K562 (cell line): Measurements from ENCODE around the gene COPS6. TPM values are rescaled to one million over a fixed set of nuclear protein-coding genes. Genes with fewer than 3 reads are reported as not detected.

ENCODE experiments used
- BCOR ChIP-seq: fragments of 450-650 bp; IDR thresholded peaks from 2 replicates; pipeline ENCODE4 v1.6.1; 2016
- BHLHE40 ChIP-seq: IDR thresholded peaks from 2 replicates; pipeline ENCODE4 v1.6.1; 2011; ENCODE audit warnings: low read length, improper control_type of control experiment
- CHD1 ChIP-seq: fragments of 200-600 bp; sonication (generic); IDR thresholded peaks from one replicate; pipeline ENCODE4 v1.6.1; 2012; ENCODE audit warnings: mild to moderate bottlenecking, moderate library complexity, low read length, inconsistent platforms
- NFIX ChIP-seq: fragments of 250-450 bp; sonication (Bioruptor Pico); IDR thresholded peaks from 2 replicates; pipeline ENCODE4 v1.4.0; 2020; ENCODE audit warnings: low read depth, mild to moderate bottlenecking, moderate library complexity
- SRF ChIP-seq, 2 experiments: fragments of 250-450, 450-650 bp in 1 of 2; sonication (Bioruptor Pico) in 1 of 2; sonication (generic) in 1 of 2; formaldehyde crosslinking; IDR thresholded peaks; 2 replicates each; pipeline versions ENCODE4 v1.5.0 to v1.5.1; 2020 to 2022; ENCODE audit warnings: mild to moderate bottlenecking in 1 of 2, missing genetic modification reagents in 1 of 2
- U2AF1 ChIP-seq: fragments of 200-400 bp; formaldehyde crosslinking; optimal IDR thresholded peaks from 2 replicates; pipeline ENCODE3; 2017; ENCODE audit warnings: mild to moderate bottlenecking, low read depth, low read length, moderate library complexity
- XRCC5 ChIP-seq: fragments of 200-400 bp; formaldehyde crosslinking; IDR thresholded peaks from 2 replicates; pipeline ENCODE4 v1.6.1; 2017; ENCODE audit warnings: low read depth, mild to moderate bottlenecking, low read length
- ZBTB7A ChIP-seq: IDR thresholded peaks from 2 replicates; pipeline ENCODE4 v1.6.1; 2011; ENCODE audit warnings: low read depth, mild to moderate bottlenecking, low read length, moderate library complexity, borderline replicate concordance; ENCODE audit not compliant: control insufficient read depth
- ZNF212 ChIP-seq: fragments of 450-650 bp; formaldehyde crosslinking; IDR thresholded peaks from 2 replicates; pipeline ENCODE4 v1.4.0; 2020; ENCODE audit warnings: mild to moderate bottlenecking
- polyA plus RNA-seq, 8 experiments: library from polyadenylated mRNA; depleted of rRNA in 4 of 8; stranded (reverse) in 5 of 8; unstranded in 3 of 8; fragments of >200 nt; fragmentation: Nextera tagmentation in 2 of 8; fragmentation: Illumina TruSeq in 1 of 8; extraction: Ambion mirVana in 2 of 8; extraction: Trizol in 1 of 8; gene quantifications; 2 replicates each; pipeline versions ENCODE4 v1.2.1 to v1.2.3, GENCODE V29; 2011 to 2014; ENCODE audit warnings: inconsistent platforms in 1 of 8, missing spikeins in 1 of 8
- total RNA-seq, 7 experiments: library from RNA; depleted of rRNA in 6 of 7; stranded (reverse); fragments of >200 nt in 6 of 7; fragmentation: Illumina TruSeq in 2 of 7; extraction: Trizol in 2 of 7; gene quantifications; 2 replicates each; pipeline versions ENCODE4 v1.2.1 to v1.2.3, GENCODE V29; 2011 to 2021; ENCODE audit warnings: low replicate concordance in 1 of 7
- TF ChIP-seq, protein P1 (sequence below): fragments of 250-450 bp; sonication (Bioruptor Pico); IDR thresholded peaks from 2 replicates; pipeline ENCODE4 v1.4.0; 2020; ENCODE audit warnings: mild to moderate bottlenecking, moderate library complexity, borderline replicate concordance
- TF ChIP-seq, protein P2 (sequence below), 3 experiments: fragments of 200-800 bp in 1 of 3; sonication (Bioruptor generic) in 1 of 3; sonication (generic) in 1 of 3; formaldehyde crosslinking in 1 of 3; IDR thresholded peaks; 2 replicates each; pipeline versions ENCODE4 v1.6.1 to v1.8.0; 2016 to 2022; ENCODE audit warnings: mild to moderate bottlenecking in 2 of 3, missing compliant biosample characterization in 2 of 3, missing genetic modification characterization in 2 of 3, missing genetic modification reagents in 1 of 3
- TF ChIP-seq, protein P3 (sequence below): fragments of 450-650 bp; formaldehyde crosslinking; IDR thresholded peaks from 2 replicates; pipeline ENCODE4 v1.4.0; 2020; ENCODE audit warnings: mild to moderate bottlenecking, moderate library complexity
- TF ChIP-seq, protein P4 (sequence below): fragments of 450-650 bp; formaldehyde crosslinking; IDR thresholded peaks from 2 replicates; pipeline ENCODE4 v1.4.0; 2022; ENCODE audit warnings: missing genetic modification characterization
- TF ChIP-seq, protein P5 (sequence below): sonication (generic); formaldehyde crosslinking; IDR thresholded peaks from 2 replicates; pipeline ENCODE4 v1.9.0; 2022; ENCODE audit warnings: mild to moderate bottlenecking, missing genetic modification reagents
- TF ChIP-seq, protein P6 (sequence below): fragments of 250-450 bp; sonication (Bioruptor Pico); IDR thresholded peaks from 2 replicates; pipeline ENCODE4 v1.8.0; 2021; ENCODE audit warnings: moderate library complexity, mild to moderate bottlenecking, inconsistent platforms

COPS6 gene
- total and polyA plus RNA-seq, 9 of the 15 experiments (the other 6 are each of a cell fraction or from before 2014, with no cell fraction given) = 63.0 to 331 (median 168) TPM

DNA sequence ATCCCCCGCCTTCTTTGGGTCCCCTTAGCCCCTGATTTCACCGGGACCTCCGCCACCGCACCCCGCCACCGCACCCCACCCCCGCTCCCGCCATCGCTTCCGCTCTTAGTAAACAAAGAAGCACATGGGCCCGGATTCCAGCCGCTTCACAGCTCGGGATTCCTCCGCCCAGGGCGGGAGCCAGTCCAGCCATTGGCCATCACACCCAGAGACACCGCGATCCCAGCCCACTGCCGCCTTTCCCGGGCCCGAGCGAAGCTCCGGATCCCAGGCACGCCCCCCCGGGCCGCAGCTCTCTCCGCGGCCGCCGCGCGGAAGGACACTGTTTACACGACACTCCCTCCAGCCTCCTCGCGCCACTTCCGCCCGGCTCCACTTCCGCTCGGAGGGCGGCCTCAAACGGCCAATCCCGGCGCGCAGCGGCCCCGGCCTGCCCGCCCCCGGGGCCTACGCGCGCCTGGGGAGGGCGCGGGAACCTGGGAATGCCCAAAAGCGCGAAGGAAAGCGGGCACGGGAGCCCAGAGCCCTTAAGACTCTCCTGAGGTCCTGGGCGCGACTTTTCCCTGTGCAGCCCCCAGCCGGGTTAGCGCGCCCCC, 11.7 kb downstream of the COPS6 start (continued):
- TF ChIP-seq, protein P1, sequence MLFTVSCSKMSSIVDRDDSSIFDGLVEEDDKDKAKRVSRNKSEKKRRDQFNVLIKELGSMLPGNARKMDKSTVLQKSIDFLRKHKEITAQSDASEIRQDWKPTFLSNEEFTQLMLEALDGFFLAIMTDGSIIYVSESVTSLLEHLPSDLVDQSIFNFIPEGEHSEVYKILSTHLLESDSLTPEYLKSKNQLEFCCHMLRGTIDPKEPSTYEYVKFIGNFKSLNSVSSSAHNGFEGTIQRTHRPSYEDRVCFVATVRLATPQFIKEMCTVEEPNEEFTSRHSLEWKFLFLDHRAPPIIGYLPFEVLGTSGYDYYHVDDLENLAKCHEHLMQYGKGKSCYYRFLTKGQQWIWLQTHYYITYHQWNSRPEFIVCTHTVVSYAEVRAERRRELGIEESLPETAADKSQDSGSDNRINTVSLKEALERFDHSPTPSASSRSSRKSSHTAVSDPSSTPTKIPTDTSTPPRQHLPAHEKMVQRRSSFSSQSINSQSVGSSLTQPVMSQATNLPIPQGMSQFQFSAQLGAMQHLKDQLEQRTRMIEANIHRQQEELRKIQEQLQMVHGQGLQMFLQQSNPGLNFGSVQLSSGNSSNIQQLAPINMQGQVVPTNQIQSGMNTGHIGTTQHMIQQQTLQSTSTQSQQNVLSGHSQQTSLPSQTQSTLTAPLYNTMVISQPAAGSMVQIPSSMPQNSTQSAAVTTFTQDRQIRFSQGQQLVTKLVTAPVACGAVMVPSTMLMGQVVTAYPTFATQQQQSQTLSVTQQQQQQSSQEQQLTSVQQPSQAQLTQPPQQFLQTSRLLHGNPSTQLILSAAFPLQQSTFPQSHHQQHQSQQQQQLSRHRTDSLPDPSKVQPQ (CRISPR knock-in tag) = 0 out of 2 replicates have a peak, but pooled peaks have one; percentile 43
- TF ChIP-seq XRCC5 (no peak; the same call in 1 of the 2 replicates), ZBTB7A (no peak; the same call in 1 of the 2 replicates), BCOR (peak; percentile 34; the same call in 1 of the 2 replicates), ZNF212 (CRISPR knock-in tag) (no peak), SRF (CRISPR knock-in tag; IDR thresholded peaks at IDR 0.05) (no peak), NFIX (CRISPR knock-in tag) (no peak), CHD1 (no peak), U2AF1 (peak; percentile 26), BHLHE40 (no peak)
- TF ChIP-seq, protein P2, sequence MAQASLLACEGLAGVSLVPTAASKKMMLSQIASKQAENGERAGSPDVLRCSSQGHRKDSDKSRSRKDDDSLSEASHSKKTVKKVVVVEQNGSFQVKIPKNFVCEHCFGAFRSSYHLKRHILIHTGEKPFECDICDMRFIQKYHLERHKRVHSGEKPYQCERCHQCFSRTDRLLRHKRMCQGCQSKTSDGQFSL (CRISPR knock-in tag; IDR thresholded peaks at IDR 0.05) = no peak; the same call in 1 of the 2 replicates
- TF ChIP-seq, protein P2 (tag; IDR thresholded peaks at IDR 0.05) = peak in 1 of 2 experiments; percentile 53; a peak in 1 of 4 replicates
- TF ChIP-seq, protein P3, sequence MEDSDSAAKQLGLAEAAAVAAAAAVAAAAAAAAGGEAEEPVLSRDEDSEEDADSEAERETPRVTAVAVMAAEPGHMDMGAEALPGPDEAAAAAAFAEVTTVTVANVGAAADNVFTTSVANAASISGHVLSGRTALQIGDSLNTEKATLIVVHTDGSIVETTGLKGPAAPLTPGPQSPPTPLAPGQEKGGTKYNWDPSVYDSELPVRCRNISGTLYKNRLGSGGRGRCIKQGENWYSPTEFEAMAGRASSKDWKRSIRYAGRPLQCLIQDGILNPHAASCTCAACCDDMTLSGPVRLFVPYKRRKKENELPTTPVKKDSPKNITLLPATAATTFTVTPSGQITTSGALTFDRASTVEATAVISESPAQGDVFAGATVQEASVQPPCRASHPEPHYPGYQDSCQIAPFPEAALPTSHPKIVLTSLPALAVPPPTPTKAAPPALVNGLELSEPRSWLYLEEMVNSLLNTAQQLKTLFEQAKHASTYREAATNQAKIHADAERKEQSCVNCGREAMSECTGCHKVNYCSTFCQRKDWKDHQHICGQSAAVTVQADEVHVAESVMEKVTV (CRISPR knock-in tag) = no peak
- TF ChIP-seq, protein P4, sequence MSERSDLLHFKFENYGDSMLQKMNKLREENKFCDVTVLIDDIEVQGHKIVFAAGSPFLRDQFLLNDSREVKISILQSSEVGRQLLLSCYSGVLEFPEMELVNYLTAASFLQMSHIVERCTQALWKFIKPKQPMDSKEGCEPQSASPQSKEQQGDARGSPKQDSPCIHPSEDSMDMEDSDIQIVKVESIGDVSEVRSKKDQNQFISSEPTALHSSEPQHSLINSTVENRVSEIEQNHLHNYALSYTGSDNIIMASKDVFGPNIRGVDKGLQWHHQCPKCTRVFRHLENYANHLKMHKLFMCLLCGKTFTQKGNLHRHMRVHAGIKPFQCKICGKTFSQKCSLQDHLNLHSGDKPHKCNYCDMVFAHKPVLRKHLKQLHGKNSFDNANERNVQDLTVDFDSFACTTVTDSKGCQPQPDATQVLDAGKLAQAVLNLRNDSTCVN (CRISPR knock-in tag) = no peak; the same call in 1 of the 2 replicates
- TF ChIP-seq, protein P5, sequence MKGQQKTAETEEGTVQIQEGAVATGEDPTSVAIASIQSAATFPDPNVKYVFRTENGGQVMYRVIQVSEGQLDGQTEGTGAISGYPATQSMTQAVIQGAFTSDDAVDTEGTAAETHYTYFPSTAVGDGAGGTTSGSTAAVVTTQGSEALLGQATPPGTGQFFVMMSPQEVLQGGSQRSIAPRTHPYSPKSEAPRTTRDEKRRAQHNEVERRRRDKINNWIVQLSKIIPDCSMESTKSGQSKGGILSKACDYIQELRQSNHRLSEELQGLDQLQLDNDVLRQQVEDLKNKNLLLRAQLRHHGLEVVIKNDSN (CRISPR knock-in tag) = no peak
- TF ChIP-seq, protein P6, sequence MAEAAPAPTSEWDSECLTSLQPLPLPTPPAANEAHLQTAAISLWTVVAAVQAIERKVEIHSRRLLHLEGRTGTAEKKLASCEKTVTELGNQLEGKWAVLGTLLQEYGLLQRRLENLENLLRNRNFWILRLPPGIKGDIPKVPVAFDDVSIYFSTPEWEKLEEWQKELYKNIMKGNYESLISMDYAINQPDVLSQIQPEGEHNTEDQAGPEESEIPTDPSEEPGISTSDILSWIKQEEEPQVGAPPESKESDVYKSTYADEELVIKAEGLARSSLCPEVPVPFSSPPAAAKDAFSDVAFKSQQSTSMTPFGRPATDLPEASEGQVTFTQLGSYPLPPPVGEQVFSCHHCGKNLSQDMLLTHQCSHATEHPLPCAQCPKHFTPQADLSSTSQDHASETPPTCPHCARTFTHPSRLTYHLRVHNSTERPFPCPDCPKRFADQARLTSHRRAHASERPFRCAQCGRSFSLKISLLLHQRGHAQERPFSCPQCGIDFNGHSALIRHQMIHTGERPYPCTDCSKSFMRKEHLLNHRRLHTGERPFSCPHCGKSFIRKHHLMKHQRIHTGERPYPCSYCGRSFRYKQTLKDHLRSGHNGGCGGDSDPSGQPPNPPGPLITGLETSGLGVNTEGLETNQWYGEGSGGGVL = no peak
